Astrocyte (in vitro differentiated cells and primary cell): ENCODE results near the gene GBE1. TPM values are rescaled to one million over a fixed set of nuclear protein-coding genes. Genes with fewer than 3 reads are reported as not detected.

Experiments used
- DNase-seq: peaks from one replicate; pipeline ENCODE4 v3.0.0-alpha.2; 2010; ENCODE audit warnings: low read depth
- FAIRE-seq: peaks from 2 replicates; lab custom pipeline; 2011; peaks lifted over from hg19 to GRCh38; lab: Jason Lieb, UNC
- H2AFZ ChIP-seq: 2 replicates; pipeline ENCODE4 v1.6.0; 2012; ENCODE audit warnings: low read depth, low read length, inconsistent platforms
- H3K27ac ChIP-seq: 2 replicates; pipeline ENCODE4 v1.5.1; 2011; ENCODE audit warnings: low read depth, low read length, inconsistent platforms
- H3K27me3 ChIP-seq: 2 replicates; pipeline ENCODE4 v1.6.0; 2011; ENCODE audit warnings: low read length, inconsistent platforms; ENCODE audit not compliant: insufficient read depth
- H3K36me3 ChIP-seq: 2 replicates; pipeline ENCODE4 v1.5.1; 2011; ENCODE audit warnings: low read length, inconsistent platforms; ENCODE audit not compliant: insufficient read depth
- H3K4me1 ChIP-seq: 2 replicates; pipeline ENCODE4 v1.5.1; 2011; ENCODE audit warnings: low read length, inconsistent platforms; ENCODE audit not compliant: insufficient read depth
- H3K4me2 ChIP-seq: 2 replicates; pipeline ENCODE4 v1.6.0; 2012; ENCODE audit warnings: low read length, inconsistent platforms
- H3K4me3 ChIP-seq: 2 replicates; pipeline ENCODE4 v1.5.1; 2011; ENCODE audit warnings: low read depth, mild to moderate bottlenecking, low read length, inconsistent platforms; ENCODE audit not compliant: insufficient read depth
- H3K79me2 ChIP-seq: 2 replicates; pipeline ENCODE4 v1.6.0; 2012; ENCODE audit warnings: mild to moderate bottlenecking, low read length, inconsistent platforms; ENCODE audit not compliant: insufficient read depth
- H3K9ac ChIP-seq: 2 replicates; pipeline ENCODE4 v1.6.0; 2012; ENCODE audit warnings: mild to moderate bottlenecking, low read length, inconsistent platforms
- H3K9me3 ChIP-seq: 2 replicates; pipeline ENCODE4 v1.5.1; 2012; ENCODE audit warnings: low read depth, mild to moderate bottlenecking, low read length, inconsistent platforms; ENCODE audit not compliant: insufficient read depth
- H4K20me1 ChIP-seq: 2 replicates; pipeline ENCODE4 v1.6.0; 2012; ENCODE audit warnings: low read length, inconsistent platforms; ENCODE audit not compliant: insufficient read depth
- H3K27ac Mint-ChIP-seq: one replicate; pipeline ENCODE4 v1.8.0; 2021; ENCODE audit warnings: mild to moderate bottlenecking, mixed read lengths; ENCODE audit not compliant: unreplicated experiment
- H3K27me3 Mint-ChIP-seq: one replicate; pipeline ENCODE4 v1.8.0; 2021; ENCODE audit warnings: low read depth, mixed read lengths; ENCODE audit not compliant: unreplicated experiment
- H3K36me3 Mint-ChIP-seq: one replicate; pipeline ENCODE4 v1.8.0; 2021; ENCODE audit warnings: low read depth, mixed read lengths; ENCODE audit not compliant: unreplicated experiment
- H3K4me1 Mint-ChIP-seq: one replicate; pipeline ENCODE4 v1.8.0; 2021; ENCODE audit warnings: low read depth, mixed read lengths; ENCODE audit not compliant: unreplicated experiment
- H3K4me3 Mint-ChIP-seq: one replicate; pipeline ENCODE4 v1.8.0; 2021; ENCODE audit warnings: mild to moderate bottlenecking, moderate library complexity, mixed read lengths; ENCODE audit not compliant: unreplicated experiment
- H3K9me3 Mint-ChIP-seq: one replicate; pipeline ENCODE4 v1.8.0; 2021; ENCODE audit warnings: mild to moderate bottlenecking, mixed read lengths; ENCODE audit not compliant: unreplicated experiment
- EZH2 ChIP-seq: IDR thresholded peaks from 2 replicates; pipeline ENCODE4 v1.6.1; 2012; ENCODE audit warnings: mild to moderate bottlenecking, low read length, inconsistent platforms; ENCODE audit not compliant: insufficient read depth
- total RNA-seq: library from RNA; stranded (reverse); gene quantifications from 2 replicates; pipeline ENCODE4 v1.2.1, GENCODE V29; 2021
- TF ChIP-seq, protein P1 (sequence below): IDR thresholded peaks from 2 replicates; pipeline ENCODE4 v1.5.1; 2011; ENCODE audit warnings: low read depth, mild to moderate bottlenecking, inconsistent platforms, low read length, moderate library complexity; ENCODE audit not compliant: insufficient read depth

GBE1 gene
- total RNA-seq, 1 donor from 2014 or later: 58.6 TPM

DNA sequence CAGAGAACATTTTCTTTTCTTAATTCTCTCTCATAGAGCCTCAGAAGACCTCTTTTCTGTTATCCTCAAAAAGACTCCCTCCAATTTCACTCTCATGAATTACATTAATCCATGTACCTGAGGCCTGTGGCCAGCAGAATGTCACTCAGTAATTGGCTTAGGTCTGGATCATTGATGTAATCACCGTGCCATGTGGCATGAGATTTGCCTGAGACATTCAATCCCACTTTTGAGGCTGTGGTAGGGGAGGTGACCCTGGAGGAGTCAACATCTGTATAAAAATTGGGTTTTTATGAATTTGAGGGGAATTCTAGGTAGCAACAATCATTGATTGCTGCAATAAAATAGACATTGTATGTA lies 295.3 kb downstream of the GBE1 start:
- no peak overlapping the region for H3K27ac Mint-ChIP-seq
- H3K36me3 Mint-ChIP-seq: no peaks in the 10 kb centered on the region
- Histone ChIP-seq H3K4me2 (no peak overlapping the region), H3K4me3 (no peak overlapping the region), H3K27me3 (no peaks in the 10 kb centered on the region), H3K79me2 (no peaks in the 10 kb centered on the region), H4K20me1 (no peaks in the 10 kb centered on the region), H3K9me3 (no peaks in the 10 kb centered on the region), H3K27ac (no peak overlapping the region), H3K4me1 (no peaks in the 10 kb centered on the region), H3K36me3 (no peaks in the 10 kb centered on the region), H2AFZ (no peak overlapping the region), H3K9ac (no peak overlapping the region)
- H3K9me3 Mint-ChIP-seq: no peaks in the 10 kb centered on the region
- H3K4me1 Mint-ChIP-seq: no peaks in the 10 kb centered on the region
- no peak for DNase-seq
- no peak for TF ChIP-seq EZH2
- TF ChIP-seq, protein P1, sequence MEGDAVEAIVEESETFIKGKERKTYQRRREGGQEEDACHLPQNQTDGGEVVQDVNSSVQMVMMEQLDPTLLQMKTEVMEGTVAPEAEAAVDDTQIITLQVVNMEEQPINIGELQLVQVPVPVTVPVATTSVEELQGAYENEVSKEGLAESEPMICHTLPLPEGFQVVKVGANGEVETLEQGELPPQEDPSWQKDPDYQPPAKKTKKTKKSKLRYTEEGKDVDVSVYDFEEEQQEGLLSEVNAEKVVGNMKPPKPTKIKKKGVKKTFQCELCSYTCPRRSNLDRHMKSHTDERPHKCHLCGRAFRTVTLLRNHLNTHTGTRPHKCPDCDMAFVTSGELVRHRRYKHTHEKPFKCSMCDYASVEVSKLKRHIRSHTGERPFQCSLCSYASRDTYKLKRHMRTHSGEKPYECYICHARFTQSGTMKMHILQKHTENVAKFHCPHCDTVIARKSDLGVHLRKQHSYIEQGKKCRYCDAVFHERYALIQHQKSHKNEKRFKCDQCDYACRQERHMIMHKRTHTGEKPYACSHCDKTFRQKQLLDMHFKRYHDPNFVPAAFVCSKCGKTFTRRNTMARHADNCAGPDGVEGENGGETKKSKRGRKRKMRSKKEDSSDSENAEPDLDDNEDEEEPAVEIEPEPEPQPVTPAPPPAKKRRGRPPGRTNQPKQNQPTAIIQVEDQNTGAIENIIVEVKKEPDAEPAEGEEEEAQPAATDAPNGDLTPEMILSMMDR: no peak
- no peak overlapping the region for H3K4me3 Mint-ChIP-seq
- no peak for FAIRE-seq
- H3K27me3 Mint-ChIP-seq: no peaks in the 10 kb centered on the region

DNA sequence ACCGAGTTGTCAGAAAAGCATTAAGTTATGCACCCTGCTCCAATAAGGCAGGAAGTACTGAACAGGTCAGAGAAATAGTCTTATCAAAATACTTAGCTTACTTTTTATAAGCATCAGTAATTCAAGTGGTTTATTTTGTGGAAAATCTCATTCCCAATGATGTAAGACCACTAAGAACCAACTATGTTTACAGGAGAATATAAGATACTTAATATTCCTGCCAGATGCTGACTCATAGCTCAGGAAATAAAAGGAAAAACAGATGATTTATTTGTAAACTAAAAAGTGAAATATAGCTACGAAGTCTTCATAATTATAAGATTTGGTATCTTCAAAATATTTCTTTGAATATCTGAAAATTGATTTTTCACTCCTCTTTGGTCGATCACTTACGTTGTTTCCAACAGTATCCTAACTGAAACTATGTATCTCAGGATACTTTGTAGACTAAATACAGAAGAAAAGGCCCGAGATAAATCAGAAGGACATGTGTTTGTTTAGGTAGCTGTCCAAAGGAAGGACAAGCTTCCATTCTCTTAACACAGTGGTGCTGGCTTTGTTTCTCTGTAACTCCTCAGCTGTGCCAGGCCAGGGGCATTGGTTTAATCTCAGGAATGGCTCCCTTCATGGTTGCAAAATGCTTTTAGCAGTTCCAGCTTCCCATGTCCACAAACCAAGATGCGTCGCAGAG lies 295.8 kb downstream of the GBE1 start:
- DNase-seq: peak; percentile 48
- no peak overlapping the region for H3K27ac Mint-ChIP-seq
- no peak overlapping the region for H3K4me3 ChIP-seq
- FAIRE-seq: no peak
- no peak overlapping the region for H3K4me2 ChIP-seq
- H3K4me1 Mint-ChIP-seq: no peaks in the 10 kb centered on the region
- H4K20me1 ChIP-seq: no peaks in the 10 kb centered on the region
- TF ChIP-seq, protein P1: no peak
- no peak for TF ChIP-seq EZH2
- no peaks in the 10 kb centered on the region for H3K4me1 ChIP-seq
- no peaks in the 10 kb centered on the region for H3K27me3 ChIP-seq
- H3K27ac ChIP-seq: no peak overlapping the region
- no peaks in the 10 kb centered on the region for H3K9me3 ChIP-seq
- H3K4me3 Mint-ChIP-seq: no peak overlapping the region
- no peaks in the 10 kb centered on the region for H3K36me3 Mint-ChIP-seq
- no peaks in the 10 kb centered on the region for H3K27me3 Mint-ChIP-seq
- H3K79me2 ChIP-seq: no peaks in the 10 kb centered on the region
- H3K9ac ChIP-seq: no peak overlapping the region
- H3K9me3 Mint-ChIP-seq: no peaks in the 10 kb centered on the region
- H3K36me3 ChIP-seq: no peaks in the 10 kb centered on the region
- H2AFZ ChIP-seq: no peak overlapping the region

DNA sequence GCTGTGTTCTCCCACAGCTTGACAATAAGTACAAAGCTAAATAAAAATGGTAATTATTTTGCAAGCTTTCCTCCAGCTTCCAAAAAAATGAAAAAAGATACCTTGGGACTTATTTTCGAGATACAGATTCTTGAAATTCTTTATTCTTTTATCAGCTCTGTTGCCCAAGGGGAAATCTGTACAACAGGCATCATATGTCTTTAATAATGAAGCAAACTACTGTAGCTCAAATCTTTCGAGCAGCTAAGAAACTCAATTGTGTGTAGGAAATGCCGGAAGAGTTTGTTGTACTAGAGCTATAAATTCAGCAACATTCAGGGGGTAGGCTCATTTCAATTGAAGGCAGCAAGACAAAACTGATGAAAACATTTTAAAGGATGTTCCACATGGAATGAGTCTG lies 297.7 kb downstream of the GBE1 start:
- no peak for FAIRE-seq
- Mint-ChIP-seq H3K27me3 (no peaks in the 10 kb centered on the region), H3K4me3 (no peak overlapping the region)

More for the DNA sequence above, 297.7 kb downstream of the GBE1 start:
- no peak overlapping the region for H3K9ac ChIP-seq
- H3K4me1 Mint-ChIP-seq: no peaks in the 10 kb centered on the region
- no peak overlapping the region for H3K27ac ChIP-seq
- no peaks in the 10 kb centered on the region for H4K20me1 ChIP-seq
- H3K4me2 ChIP-seq: no peak overlapping the region
- no peak overlapping the region for H3K27ac Mint-ChIP-seq
- no peaks in the 10 kb centered on the region for H3K36me3 Mint-ChIP-seq
- no peak overlapping the region for H3K4me3 ChIP-seq
- H3K4me1 ChIP-seq: no peaks in the 10 kb centered on the region
- H3K79me2 ChIP-seq: no peaks in the 10 kb centered on the region
- H3K27me3 ChIP-seq: no peaks in the 10 kb centered on the region
- H3K36me3 ChIP-seq: no peaks in the 10 kb centered on the region
- TF ChIP-seq EZH2: no peak
- TF ChIP-seq, protein P1: no peak
- H2AFZ ChIP-seq: no peak overlapping the region
- H3K9me3 ChIP-seq: no peaks in the 10 kb centered on the region
- no peak for DNase-seq
- H3K9me3 Mint-ChIP-seq: no peaks in the 10 kb centered on the region
